Loucy (cell line): Measurements from ENCODE around the gene SPACA1.

ENCODE experiments used
- H2AFZ ChIP-seq: fragments of 200-600 bp; sonication (generic); 2 replicates; pipeline ENCODE4 v1.6.0; 2016; ENCODE audit warnings: antibody characterized with exemption, mild to moderate bottlenecking, low read length, moderate library complexity
- H3F3A ChIP-seq: fragments of 200-600 bp; 2 replicates; pipeline ENCODE4 v1.6.0; 2016; ENCODE audit warnings: antibody characterized with exemption, low read depth, mild to moderate bottlenecking
- H3K27me3 ChIP-seq: fragments of 200-600 bp; sonication (generic); 2 replicates; pipeline ENCODE4 v1.6.1; 2014; ENCODE audit warnings: low read length, mild to moderate bottlenecking; ENCODE audit not compliant: insufficient read depth, poor library complexity, severe bottlenecking
- H3K36me3 ChIP-seq: fragments of 200-600 bp; sonication (generic); 2 replicates; pipeline ENCODE4 v1.6.1; 2016; ENCODE audit warnings: low read length; ENCODE audit not compliant: insufficient read depth
- H3K4me1 ChIP-seq: fragments of 200-600 bp; sonication (generic); 2 replicates; pipeline ENCODE4 v1.5.1; 2014; ENCODE audit warnings: low read length, mild to moderate bottlenecking; ENCODE audit not compliant: insufficient read depth, poor library complexity, severe bottlenecking
- H3K4me2 ChIP-seq: fragments of 200-600 bp; sonication (generic); 2 replicates; pipeline ENCODE4 v1.6.0; 2014; ENCODE audit warnings: antibody characterized with exemption, low read length, low read depth, mild to moderate bottlenecking; ENCODE audit not compliant: poor library complexity, severe bottlenecking
- H3K4me3 ChIP-seq: fragments of 200-600 bp; sonication (generic); 2 replicates; pipeline ENCODE4 v1.5.1; 2014; ENCODE audit warnings: low read length, mild to moderate bottlenecking, mixed read lengths; ENCODE audit not compliant: poor library complexity, severe bottlenecking
- H3K79me2 ChIP-seq: fragments of 200-600 bp; sonication (generic); 2 replicates; pipeline ENCODE4 v1.6.1; 2014; ENCODE audit warnings: low read length; ENCODE audit not compliant: insufficient read depth
- H3K9ac ChIP-seq: fragments of 200-600 bp; sonication (generic); 2 replicates; pipeline ENCODE4 v1.6.0; 2014; ENCODE audit warnings: mild to moderate bottlenecking, low read depth, low read length, moderate library complexity; ENCODE audit not compliant: poor library complexity, severe bottlenecking
- H3K9me2 ChIP-seq: fragments of 200-600 bp; sonication (generic); replicated peaks from 2 replicates; pipeline ENCODE4 v1.6.1; 2016; ENCODE audit warnings: low read depth, low read length, mixed read lengths
- H3K9me3 ChIP-seq: fragments of 200-600 bp; sonication (generic); 2 replicates; pipeline ENCODE4 v1.6.1; 2014; ENCODE audit warnings: mild to moderate bottlenecking, antibody characterized with exemption, low read length, low read depth; ENCODE audit not compliant: insufficient read depth
- H4K20me1 ChIP-seq: fragments of 200-600 bp; sonication (generic); 2 replicates; pipeline ENCODE4 v1.6.0; 2014; ENCODE audit warnings: antibody characterized with exemption, low read length, mild to moderate bottlenecking; ENCODE audit not compliant: insufficient read depth, poor library complexity, severe bottlenecking
- CTCF ChIP-seq: fragments of 200-600 bp; sonication (generic); conservative IDR thresholded peaks from 2 replicates; pipeline ENCODE4 v1.5.1; 2014; ENCODE audit warnings: mild to moderate bottlenecking, antibody characterized with exemption, low read length
- EZH2phosphoT487 ChIP-seq: fragments of 200-600 bp; IDR thresholded peaks from 2 replicates; pipeline ENCODE4 v1.6.1; 2018; ENCODE audit warnings: antibody characterized with exemption, mild to moderate bottlenecking, moderate library complexity, borderline replicate concordance

SPACA1 gene

GRCh38 chr6:88044530-88044929 is 3.1 kb upstream of the SPACA1 start:
- Histone ChIP-seq H3K79me2 (no peaks in the 10 kb centered on the region), H4K20me1 (no peaks in the 10 kb centered on the region), H3K4me1 (no peaks in the 10 kb centered on the region), H3K9ac (no peak overlapping the region), H3K36me3 (no peaks in the 10 kb centered on the region), H2AFZ (no peak overlapping the region), H3K4me3 (no peak overlapping the region), H3K27me3 (no peaks in the 10 kb centered on the region), H3K9me3 (no peaks in the 10 kb centered on the region), H3K4me2 (no peak overlapping the region), H3K9me2 (no peaks in the 10 kb centered on the region; the same call in 1 of the 2 replicates), H3F3A (no peaks in the 10 kb centered on the region)
- TF ChIP-seq CTCF (no peak), EZH2phosphoT487 (no peak)

GRCh38 chr6:88045521-88046136 is 2.0 kb upstream of the SPACA1 start:
- no peaks in the 10 kb centered on the region for H4K20me1 ChIP-seq
- no peaks in the 10 kb centered on the region for H3K79me2 ChIP-seq
- no peaks in the 10 kb centered on the region; the same call in 1 of the 2 replicates for H3K9me2 ChIP-seq
- TF ChIP-seq EZH2phosphoT487, result no peak
- TF ChIP-seq CTCF, result no peak
- no peaks in the 10 kb centered on the region for H3K27me3 ChIP-seq
- H3K36me3 ChIP-seq, result no peaks in the 10 kb centered on the region
- no peak overlapping the region for H3K9ac ChIP-seq
- H3K4me3 ChIP-seq, result no peak overlapping the region
- H3K9me3 ChIP-seq, result no peaks in the 10 kb centered on the region
- H3K4me2 ChIP-seq, result no peak overlapping the region
- no peak overlapping the region for H2AFZ ChIP-seq
- H3F3A ChIP-seq, result no peaks in the 10 kb centered on the region
- no peaks in the 10 kb centered on the region for H3K4me1 ChIP-seq

- H3K36me3 ChIP-seq, result no peaks in the 10 kb centered on the region
- H3K79me2 ChIP-seq, result no peaks in the 10 kb centered on the region
- no peaks in the 10 kb centered on the region; the same call in 1 of the 2 replicates for H3K9me2 ChIP-seq
- H3K27me3 ChIP-seq, result no peaks in the 10 kb centered on the region
- no peak overlapping the region for H3K4me2 ChIP-seq
- H2AFZ ChIP-seq, result no peak overlapping the region
- H4K20me1 ChIP-seq, result no peaks in the 10 kb centered on the region
- H3K4me3 ChIP-seq, result no peak overlapping the region
- no peaks in the 10 kb centered on the region for H3K9me3 ChIP-seq
- TF ChIP-seq EZH2phosphoT487, result no peak
- no peak overlapping the region for H3K9ac ChIP-seq
- H3F3A ChIP-seq, result no peaks in the 10 kb centered on the region
- no peaks in the 10 kb centered on the region for H3K4me1 ChIP-seq
These were observed 937 bp downstream of the SPACA1 start for GRCh38 chr6:88048578-88048977.
